NCI-H2196 treated with DMSO at 0.1 percent for 48 hours (cell line): ENCODE results near the gene CILP2.
A peak's percentile ranks its signal among the peaks of the same experiment; 100 is the strongest.

Source experiments
- DNase-seq: peaks from one replicate; lab custom pipeline; 2025; ENCODE audit not compliant: unreplicated experiment; lab: John Stamatoyannopoulos, UW

Gene CILP2, protein sequence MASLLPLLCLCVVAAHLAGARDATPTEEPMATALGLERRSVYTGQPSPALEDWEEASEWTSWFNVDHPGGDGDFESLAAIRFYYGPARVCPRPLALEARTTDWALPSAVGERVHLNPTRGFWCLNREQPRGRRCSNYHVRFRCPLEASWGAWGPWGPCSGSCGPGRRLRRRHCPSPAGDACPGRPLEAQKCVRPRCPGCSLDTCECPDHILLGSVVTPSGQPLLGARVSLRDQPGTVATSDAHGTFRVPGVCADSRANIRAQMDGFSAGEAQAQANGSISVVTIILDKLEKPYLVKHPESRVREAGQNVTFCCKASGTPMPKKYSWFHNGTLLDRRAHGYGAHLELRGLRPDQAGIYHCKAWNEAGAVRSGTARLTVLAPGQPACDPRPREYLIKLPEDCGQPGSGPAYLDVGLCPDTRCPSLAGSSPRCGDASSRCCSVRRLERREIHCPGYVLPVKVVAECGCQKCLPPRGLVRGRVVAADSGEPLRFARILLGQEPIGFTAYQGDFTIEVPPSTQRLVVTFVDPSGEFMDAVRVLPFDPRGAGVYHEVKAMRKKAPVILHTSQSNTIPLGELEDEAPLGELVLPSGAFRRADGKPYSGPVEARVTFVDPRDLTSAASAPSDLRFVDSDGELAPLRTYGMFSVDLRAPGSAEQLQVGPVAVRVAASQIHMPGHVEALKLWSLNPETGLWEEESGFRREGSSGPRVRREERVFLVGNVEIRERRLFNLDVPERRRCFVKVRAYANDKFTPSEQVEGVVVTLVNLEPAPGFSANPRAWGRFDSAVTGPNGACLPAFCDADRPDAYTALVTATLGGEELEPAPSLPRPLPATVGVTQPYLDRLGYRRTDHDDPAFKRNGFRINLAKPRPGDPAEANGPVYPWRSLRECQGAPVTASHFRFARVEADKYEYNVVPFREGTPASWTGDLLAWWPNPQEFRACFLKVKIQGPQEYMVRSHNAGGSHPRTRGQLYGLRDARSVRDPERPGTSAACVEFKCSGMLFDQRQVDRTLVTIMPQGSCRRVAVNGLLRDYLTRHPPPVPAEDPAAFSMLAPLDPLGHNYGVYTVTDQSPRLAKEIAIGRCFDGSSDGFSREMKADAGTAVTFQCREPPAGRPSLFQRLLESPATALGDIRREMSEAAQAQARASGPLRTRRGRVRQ

DNA sequence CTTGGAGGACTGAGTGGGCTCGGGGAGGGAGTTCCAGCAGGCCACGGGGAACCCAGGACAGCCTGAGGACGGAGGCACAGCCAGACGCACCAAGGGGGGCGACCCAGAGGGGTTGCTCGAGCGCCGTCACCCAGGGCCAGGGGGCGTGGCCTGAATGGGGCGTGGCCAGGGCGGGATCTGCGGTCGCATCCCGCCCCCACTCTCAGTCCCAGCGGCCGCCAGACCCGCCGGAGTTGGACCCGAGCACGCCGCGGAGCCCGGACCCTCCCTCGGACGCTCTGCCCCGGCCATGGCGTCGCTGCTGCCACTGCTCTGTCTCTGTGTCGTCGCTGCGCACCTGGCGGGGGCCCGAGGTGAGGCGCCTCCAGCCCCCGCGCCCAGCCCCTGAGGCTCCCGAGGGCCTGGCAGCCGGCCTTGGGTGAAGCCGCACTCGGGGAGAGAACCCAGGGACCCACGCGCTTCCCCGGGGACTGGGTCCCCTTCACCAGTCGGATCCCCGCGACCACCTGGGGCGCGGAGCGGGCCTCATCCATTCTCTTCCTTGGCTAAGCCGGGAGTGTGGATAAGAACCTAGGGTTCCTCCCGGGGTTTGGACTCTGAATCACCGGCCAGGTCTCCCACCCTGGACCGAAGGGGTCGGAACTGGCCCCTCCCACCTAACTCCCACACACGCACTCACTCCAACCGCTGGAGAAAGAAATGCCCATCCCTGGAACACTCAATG lies at the start of gene CILP2:
CILP2 (plus strand) TSS at position 205 of the 724 bp plus-strand sequence; CDS start at position 290, 85 bp downstream.
- no peak for DNase-seq

DNA sequence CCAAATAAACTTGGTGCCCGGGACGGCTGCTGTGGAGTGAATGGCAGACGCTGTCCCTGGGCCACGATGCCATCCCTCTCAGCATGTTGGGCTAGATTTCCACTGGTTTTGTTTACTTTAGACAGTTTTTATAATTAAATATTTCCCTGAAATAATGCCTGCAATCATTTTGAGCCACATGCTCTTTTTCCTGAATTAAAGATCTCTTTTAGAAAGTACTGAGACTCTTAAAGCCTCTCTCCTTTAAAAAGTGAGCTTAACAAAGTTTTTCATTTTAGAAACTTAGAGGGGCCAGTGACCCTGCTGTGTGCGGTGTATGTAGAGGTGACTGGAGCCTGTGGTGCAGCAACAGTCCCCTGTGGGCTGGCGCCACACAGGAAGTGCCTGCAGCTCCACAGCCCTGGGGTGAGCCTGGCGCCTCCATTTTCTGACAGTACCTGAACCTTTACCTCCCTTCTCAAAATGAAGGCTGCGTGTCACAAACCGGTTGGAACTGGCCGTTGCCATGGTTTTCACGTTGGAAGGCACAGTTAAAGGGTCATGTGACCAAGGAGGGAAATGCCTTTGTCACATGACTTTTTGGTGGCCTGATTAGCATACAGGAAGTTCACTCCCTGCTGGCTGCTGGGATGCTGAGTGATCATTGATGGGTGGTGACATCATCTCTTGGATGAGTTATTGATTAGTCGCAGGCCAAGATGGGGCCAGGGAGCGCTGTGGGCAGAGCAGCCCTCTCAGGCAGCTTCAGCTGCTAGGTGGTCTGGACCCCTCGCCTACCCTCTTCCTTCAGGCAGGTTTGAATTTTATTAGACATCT lies 49.0 kb upstream of the CILP2 start:
- peak; percentile 94 for DNase-seq

DNA sequence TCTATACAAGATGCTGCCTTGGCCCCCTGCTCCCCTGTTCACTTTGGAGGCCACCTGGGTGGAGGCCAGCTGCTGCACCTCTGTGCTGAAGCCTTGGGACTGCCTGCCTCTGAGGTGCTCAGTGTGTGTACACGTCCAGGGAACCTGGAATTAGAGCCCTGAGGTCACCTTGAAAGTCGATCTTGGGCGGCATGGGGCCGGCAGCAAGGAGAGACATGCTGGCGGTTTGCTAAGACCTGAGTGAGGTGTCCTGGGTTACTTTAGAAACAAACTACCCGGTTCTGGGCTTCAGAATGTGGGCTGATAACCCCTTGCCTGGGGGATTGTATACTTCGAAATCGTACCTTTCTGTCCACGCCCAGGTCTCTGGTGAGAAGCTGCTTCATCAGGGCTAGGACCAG lies 48.3 kb upstream of the CILP2 start:
- DNase-seq: no peak

DNA sequence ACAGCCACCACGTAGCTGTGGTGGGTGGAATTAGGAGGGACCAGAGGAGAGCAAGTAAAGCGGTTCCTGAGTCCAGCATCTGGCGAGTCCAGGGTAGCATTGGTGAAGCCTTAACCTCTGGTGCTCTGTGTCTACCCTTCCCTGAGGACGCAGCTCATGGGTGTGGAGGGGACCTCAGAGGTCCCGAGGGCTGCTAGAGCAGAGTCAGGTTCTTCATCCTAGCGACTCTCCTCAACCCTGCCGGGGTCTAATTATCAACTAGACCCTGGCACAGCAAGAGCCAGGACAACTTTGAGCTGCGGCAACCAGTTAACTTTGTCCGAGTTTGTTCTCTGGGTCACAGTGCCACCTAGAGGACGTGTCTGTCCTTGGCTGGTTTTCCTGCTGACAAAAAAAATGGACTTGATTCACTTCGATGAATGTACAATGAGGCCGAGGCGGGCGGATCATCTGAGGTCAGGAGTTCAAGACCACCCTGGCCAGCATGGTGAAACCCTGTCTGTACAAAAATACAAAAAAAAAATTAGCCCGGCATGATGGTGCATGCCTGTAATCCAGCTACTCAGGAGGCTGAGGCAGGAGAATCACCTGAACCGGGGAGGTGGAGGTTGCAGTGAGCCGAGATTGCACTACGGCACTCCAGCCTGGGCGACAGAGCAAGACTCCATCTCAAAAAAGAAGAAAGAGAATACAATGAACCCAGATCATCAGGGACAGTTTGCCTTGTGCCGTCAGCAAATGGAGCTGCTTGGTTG lies 47.7 kb upstream of the CILP2 start:
- DNase-seq: peak; percentile 45

DNA sequence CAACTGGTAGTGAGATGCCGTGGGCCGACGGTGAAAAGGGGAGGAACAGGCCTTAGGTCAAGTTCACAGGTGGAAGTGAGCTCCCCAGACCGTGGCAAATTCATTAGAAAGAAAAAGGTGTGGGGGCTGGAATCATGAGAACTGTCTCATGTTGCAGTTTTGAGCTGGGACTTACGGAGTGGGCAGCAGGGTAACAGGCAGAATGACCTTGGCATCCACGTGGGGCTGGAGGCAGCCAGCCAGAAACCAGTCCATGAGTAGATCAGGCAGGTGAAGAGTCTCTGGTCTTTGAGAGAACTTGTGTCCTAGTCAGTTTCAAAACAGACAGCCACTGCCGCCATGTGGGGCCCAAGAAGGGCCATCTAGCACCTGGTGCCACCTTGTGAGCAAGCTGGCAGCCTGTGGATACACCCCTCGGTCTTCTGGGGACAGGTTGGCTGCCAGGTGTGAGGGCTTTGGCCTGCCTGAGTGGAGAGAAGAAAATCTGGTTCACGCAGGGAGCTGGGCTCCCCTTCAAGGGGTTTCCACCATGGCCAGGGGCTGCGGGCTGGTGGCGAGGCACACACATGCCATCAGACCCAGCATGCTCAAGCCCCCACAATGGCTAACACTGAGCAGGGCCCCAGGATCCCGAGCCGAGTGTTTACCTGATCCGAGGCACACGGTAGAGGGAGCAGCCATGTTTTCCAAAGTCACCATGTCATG lies 46.6 kb upstream of the CILP2 start:
- DNase-seq: no peak

DNA sequence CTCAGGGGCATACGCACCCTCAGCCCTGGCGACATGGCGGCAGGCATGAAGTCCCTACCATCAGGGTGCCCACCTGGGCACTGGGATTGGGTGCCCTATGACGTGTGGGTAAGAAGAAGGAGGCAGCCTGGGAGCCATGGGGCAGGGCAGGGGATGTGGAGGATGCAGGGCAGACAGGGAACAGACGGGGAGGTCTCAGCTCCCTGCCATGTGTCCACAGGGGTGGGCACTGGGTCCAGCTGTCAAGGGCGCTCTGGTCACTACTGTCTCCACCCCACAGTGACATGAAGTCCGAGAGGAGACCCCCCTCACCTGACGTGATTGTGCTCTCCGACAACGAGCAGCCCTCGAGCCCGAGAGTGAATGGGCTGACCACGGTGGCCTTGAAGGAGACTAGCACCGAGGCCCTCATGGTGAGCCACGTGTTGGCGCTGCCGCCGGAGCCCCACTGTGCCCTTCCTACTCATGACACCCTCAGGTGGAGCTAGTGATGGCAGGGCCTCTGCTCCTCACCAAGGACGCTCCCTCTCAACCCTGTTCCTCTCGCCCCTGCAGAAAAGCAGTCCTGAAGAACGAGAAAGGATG lies 45.9 kb upstream of the CILP2 start:
- no peak for DNase-seq

DNA sequence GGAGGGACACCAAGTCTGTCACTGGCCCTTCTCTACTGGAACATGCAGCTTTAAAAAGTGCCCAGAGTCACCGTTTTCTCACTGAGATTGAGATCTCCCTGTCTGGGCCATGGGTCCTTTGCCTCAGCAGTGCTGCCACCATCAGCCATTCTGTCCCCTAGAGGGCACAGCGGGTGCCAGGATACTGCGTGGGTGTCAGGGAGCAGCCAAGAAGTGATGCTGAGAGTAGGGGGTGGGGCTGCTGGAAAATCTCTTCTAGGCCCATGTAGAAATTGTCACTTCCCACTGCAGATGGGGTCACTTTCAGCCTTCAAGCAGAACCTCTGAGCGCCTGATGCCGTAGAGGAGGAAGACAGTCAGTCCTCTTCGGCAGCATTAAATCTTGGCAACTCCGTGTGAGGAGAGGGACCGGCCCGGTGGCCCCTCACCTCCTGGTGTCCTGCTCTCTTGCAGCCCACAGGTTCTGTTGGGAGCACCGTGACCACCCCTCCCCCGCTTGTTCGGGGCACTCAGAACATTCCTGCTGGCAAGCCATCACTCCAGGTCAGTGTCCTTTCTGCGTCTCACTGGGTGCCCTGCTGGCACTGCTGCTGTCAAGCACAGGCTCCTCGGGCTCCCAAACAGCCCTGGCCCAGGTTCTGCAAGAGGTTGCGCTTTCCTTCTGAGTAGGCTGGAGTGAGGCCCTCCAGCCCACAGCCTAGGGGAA lies 44.1 kb upstream of the CILP2 start:
- DNase-seq: no peak

DNA sequence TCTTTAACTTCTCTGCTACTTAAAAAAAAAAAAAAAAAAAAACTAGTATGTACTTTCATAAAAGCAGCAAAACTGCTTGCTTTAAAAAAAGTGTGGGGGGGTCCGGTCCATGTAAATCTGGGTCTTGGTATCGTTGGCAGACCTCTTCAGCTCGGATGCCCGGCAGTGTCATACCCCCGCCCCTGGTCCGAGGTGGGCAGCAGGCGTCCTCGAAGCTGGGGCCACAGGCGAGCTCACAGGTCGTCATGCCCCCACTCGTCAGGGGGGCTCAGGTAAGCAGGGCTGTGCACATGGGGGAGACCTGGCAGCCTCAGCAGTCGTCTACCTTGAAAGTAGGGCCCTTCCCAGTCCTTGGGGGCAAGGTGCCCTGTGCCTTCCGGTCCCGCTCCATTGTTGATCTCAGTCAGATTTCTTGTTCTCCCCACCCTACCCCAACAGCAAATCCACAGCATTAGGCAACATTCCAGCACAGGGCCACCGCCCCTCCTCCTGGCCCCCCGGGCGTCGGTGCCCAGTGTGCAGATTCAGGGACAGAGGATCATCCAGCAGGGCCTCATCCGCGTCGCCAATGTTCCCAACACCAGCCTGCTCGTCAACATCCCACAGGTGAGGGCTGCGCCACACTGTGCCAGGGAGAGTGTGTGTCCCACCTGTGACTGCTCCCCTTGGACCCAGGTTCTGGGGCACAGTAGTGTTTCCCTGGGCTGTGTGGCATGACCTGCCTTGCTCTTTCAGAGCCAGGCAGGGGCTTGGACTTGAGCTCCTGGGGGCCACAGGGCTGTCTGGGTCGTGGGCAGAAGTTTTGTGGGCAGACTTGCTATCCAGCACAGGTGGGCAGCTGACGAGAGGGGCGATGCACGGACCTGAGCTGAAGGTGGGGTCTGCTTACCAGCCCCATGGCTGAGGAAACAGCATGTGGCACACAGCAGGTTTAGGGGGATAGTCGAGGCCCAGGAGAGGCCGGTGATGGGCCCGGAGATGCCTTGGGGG lies 42.2 kb upstream of the CILP2 start:
- DNase-seq: no peak

DNA sequence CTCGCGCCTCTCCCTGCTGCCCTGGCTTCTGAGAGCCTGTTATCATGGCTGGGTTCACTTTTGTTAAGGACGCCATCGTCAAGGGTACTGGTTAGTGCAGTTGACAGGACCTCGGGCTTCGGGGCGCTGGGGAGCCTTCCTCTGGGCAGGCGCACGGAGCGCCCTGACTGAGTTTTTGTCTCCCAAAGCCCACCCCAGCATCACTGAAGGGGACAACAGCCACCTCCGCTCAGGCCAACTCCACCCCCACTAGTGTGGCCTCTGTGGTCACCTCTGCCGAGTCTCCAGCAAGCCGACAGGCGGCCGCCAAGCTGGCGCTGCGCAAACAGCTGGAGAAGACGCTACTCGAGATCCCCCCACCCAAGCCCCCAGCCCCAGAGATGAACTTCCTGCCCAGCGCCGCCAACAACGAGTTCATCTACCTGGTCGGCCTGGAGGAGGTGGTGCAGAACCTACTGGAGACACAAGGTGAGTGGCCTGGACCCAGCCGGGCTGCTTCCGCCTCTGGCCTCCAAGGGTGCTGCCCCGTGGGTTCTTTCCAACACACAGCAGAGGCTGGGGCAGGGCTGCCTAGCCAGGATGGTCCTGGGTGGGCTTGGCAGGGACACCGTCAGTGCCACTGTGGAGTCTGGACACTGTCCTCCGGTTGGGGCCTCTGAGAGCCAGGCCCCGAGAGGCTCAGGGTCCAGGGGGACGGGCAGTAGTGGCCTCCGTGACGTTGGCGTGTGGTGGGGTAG lies 39.6 kb upstream of the CILP2 start:
- DNase-seq: no peak

DNA sequence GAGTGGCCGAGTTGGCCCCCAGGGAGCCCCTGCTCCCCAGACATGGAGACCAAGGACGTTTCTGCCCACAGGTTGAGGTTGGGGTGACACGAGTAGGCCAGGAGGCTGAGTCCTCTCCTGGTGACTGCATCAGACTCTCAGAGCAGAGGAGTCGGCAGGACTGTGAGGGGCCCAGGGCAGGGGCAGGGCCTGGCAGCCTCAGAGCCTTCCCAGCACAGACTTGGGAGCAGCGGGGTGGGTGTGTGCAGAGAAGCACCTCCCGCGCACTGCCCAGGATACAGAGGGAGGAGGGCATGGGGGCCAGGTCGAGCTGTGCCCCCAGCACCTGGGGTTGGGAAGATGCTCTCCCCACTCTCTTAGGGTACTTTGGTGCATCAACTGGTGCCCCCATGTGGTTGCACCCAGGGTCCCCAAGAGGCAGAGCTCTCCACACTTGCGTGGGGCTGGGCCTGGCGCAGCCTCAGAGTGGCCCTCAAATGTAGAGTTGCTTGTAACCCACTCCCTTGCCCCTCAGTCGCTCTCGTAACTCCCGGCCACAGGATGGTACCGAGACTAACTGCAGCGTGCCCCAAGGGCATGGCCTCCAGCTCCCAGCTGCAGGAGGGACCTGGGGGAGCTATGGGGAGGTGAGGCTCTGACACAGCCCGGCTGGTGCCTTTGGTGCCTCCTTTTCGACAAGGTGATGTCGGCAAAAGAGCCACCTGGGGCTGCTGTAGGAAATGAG lies 38.6 kb upstream of the CILP2 start:
- no peak for DNase-seq

DNA sequence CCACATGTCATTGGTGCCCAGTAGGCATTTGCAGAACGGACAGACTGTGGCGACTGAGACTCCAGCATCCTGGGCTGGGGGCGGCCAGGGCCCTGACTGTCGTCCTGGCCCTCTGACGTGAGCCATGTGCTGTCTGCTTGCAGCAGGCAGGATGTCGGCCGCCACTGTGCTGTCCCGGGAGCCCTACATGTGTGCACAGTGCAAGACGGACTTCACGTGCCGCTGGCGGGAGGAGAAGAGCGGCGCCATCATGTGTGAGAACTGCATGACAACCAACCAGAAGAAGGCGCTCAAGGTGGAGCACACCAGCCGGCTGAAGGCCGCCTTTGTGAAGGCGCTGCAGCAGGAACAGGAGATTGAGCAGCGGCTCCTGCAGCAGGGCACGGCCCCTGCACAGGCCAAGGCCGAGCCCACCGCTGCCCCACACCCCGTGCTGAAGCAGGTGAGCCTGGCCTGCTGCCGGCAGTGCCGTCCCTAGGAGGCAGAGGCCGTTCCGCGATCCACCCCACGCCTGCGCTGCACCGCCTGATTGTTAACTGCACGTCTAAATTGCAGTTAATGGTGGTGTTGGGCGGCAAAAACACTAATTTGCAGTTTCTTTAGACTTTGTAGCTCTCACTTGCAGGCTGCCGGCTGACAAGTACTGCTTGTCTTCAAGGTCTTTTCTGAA lies 37.0 kb upstream of the CILP2 start:
- DNase-seq: no peak

DNA sequence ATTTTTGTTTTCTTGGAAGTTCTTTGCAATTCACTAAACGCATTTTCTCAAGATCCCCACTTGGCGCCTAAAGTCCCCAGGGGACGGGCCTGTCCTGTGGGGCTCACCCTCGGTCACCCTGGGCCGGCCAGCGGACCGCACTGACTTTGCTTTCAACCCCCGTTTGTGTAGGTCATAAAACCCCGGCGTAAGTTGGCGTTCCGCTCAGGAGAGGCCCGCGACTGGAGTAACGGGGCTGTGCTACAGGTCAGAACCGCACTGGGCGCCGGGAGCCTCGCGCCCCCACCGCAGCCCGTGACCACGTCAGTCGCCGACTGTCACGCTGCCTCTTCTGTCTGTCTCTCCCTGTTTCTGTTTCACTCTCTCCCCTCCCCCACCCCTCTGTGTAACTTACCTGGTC lies 36.3 kb upstream of the CILP2 start:
- DNase-seq: no peak

DNA sequence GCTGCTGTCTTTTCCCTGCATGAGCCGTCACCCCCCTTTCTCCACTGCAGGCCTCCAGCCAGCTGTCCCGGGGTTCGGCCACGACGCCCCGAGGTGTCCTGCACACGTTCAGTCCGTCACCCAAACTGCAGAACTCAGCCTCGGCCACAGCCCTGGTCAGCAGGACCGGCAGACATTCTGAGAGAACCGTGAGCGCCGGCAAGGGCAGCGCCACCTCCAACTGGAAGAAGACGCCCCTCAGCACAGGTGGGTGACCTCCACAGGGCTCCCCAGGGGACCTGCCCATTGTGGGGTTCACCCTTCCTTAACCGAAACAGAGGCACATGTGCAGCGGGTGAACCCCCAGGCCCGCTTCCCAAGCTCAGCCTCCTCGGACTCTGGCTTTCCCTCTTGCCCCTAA lies 35.8 kb upstream of the CILP2 start:
- no peak for DNase-seq

DNA sequence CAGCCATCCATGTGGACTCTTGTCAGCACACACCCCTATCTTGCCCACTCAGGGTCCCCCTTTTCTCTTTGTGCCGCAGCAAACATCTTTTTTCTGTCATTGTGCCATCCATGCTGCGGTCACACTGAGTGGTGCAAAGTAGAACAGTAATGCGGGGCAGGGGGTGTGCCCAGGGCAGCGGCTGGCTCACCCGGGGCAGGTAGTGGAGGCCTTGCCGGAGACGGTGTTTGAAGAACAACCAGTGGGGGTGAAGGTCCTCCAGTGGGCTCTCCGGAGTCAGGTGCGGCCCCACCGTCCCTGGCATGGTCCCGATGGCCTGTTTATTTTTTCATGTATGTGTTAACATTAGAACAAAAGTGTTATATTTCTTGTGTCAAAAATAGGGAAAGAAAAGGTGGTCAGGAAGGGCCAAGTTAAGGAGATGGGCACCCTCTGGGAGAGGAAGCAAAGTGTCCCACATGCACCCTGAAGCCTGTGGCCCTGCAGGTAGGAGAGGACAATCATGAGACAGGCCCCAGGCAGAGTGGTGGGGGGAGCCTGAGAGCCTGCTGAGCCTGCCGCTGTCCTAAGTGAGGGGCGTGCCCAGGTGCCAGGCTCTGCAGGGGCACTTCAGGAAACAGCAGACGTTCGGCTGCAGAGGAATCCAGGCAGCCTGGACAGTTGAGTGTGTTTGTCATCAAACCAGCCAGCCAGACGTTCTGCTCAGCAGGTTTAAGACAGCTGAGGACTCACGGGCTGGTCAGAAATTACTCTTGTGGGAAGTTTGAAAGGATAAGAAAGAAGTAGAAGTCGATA lies 35.1 kb upstream of the CILP2 start:
- DNase-seq: no peak
